Effector CD8-positive, alpha-beta T cell (primary cell): Measurements from ENCODE around the gene STX1B.
A peak's percentile ranks its signal among the peaks of the same experiment; 100 is the strongest.

Experiments used
- DNase-seq: peaks from one replicate; lab custom pipeline; 2025; lab: John Stamatoyannopoulos, UW

STX1B gene

GRCh38 chr16:30996324-30996984 is 14.0 kb downstream of the STX1B start:
- no peak for DNase-seq

DNA sequence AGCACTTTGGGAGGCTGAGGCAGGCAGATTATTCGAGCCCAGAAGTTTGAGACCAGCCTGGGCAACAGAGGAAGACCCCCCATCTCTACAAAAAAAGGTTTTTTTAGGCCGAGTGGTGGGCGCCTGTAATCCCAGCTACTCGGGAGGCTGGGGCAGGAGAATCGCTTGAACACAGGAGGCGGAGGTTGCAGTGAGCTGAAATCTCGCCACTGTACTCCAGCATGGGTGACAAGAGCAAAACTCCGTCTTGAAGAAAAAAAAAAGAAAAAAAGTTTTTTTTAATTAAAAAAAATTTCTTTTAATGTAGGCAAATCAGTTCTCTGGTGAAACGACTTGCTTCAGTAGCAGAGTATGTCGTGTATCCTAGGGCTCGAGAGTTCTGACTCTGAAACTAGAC is 14.5 kb downstream of the STX1B start:
- no peak for DNase-seq

DNA sequence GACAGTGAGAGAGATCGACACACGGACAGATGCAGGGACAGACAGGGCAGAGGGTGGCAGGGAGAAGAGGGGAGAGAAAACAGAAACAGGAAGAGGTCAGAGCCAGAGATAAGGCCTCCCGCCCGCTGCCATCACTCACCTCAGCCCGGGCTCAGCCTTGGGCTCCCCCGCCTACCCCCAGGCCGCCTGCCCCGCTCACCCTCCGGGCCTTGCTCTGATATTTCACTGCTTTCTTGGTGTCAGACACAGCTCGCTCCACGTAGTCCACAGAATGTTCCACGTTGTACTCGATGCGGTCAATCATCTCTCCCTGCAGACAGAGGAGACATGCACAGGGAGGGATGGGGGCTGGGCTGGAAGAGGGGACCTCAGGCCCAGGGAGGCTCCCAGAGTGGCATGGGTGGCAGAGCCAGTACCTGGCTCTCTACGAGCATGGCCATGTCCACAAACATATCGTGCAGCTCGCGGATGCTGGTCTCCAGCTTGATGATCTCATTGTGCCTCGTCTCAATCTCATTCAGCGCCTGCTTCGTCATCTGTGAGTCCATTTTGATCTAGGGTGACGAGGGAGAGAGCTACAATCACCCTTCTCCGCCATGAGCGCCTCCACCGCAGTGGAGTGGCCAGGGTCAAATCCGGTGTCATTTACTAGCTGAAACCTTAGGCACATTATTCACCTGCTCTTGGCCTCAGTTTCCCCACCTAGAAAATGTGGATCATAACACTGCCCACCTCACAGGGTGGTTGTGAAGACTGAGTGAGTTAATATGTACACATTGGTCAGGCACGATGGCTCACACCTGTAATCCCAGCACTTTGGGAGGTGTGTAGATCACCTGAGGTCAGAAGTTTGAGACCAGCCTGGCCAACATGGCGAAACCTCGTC is 17.3 kb downstream of the STX1B start:
- DNase-seq, result no peak

- no peak for DNase-seq
Measured at GRCh38 chr16:30992276-30992780, 18.1 kb downstream of the STX1B start.

DNA sequence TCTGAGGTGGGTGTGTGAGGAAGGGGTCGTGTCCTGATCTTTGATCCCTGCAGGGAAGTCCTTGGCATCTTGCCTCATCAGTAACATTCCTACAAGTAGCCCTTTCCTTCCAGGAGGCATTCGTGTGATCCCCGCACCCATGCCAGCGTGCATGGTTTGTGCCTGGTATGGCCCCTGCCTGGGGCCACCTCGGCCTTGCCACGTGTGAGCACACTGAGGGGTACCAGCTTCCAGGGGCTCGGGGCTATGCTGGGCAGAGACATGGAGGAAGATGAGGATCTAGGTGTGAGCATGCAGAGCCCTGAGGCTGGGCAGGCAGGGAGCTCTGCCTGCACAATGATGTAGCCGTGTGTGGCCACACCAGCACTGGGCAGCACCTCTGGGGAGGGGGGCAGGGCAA is 19.4 kb downstream of the STX1B start:
- no peak for DNase-seq

- no peak for DNase-seq
Measured at GRCh38 chr16:30990105-30990504, 20.3 kb downstream of the STX1B start.

GRCh38 chr16:30989469-30990047 is 20.9 kb downstream of the STX1B start:
- no peak for DNase-seq

- no peak for DNase-seq
Measured at GRCh38 chr16:30987581-30988190, 22.8 kb downstream of the STX1B start.

DNA sequence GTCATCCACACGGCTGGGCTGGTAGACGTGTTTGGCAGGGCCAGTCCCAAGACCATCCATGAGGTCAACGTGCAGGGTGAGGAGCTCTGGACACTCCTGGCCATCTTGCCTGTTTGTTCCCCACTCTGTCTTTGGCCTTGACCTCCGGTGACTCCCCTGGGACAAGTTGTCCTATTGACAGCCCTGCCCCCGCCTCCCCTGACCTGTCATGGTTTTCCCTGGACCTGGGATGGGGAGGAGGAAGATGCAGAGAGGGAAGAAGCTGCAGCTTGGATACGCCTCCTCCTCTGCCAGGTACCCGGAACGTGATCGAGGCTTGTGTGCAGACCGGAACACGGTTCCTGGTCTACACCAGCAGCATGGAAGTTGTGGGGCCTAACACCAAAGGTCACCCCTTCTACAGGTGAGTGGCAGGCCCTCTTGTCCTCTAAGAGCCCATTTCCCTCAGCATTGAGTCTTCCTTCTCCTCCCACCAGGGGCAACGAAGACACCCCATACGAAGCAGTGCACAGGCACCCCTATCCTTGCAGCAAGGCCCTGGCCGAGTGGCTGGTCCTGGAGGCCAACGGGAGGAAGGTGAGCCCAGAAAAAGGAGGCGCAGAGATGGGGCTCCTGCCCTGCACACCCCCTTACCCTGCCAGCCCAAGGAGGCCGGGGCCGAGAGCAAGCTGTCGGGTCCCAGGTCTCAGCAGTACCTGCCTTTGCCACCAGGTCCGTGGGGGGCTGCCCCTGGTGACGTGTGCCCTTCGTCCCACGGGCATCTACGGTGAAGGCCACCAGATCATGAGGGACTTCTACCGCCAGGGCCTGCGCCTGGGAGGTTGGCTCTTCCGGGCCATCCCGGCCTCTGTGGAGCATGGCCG is 24.1 kb downstream of the STX1B start:
- DNase-seq, result no peak

- DNase-seq, result no peak
Measured at GRCh38 chr16:30985401-30986128, 24.9 kb downstream of the STX1B start.

GRCh38 chr16:30984669-30985400 is 25.6 kb downstream of the STX1B start, which contains the start of gene HSD3B7:
Gene HSD3B7 (plus strand): TSS chr16:30985207. CDS start chr16:30985659, 452 bp downstream.
- DNase-seq, result peak; percentile 76

DNA sequence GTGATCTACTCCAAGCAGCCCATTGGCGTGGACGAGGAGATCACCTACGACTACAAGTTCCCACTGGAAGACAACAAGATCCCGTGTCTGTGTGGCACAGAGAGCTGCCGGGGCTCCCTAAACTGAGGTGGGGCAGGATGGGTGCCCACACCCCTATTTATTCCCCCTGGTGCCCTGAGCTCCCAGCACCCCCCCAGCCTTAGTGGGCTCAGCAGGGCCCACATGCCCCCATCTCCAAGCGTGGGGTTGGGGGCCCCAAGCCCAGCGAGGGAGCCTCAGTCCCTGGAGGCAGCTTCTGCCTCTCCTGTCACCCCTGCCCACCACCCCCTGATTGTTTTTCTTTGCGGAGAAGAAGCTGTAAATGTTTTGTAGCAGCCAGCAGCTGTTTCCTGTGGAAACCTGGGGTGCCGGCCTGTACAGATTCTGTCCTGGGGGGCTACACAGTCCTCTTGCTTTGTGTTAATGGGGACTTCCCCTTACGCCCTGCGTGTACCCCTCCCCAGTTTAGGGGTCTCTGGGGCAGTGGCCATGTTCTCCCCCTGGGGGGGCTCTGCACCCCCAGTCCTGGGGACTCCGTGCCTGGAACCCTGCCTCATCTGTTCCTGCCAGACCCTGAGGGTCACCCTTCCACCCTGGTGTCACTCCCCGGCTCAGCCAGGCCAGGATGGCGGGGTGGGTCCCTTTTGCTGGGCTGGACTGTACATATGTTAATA is 26.4 kb downstream of the STX1B start:
- DNase-seq, result no peak

GRCh38 chr16:30983289-30983889 is 27.0 kb downstream of the STX1B start:
- no peak for DNase-seq

DNA sequence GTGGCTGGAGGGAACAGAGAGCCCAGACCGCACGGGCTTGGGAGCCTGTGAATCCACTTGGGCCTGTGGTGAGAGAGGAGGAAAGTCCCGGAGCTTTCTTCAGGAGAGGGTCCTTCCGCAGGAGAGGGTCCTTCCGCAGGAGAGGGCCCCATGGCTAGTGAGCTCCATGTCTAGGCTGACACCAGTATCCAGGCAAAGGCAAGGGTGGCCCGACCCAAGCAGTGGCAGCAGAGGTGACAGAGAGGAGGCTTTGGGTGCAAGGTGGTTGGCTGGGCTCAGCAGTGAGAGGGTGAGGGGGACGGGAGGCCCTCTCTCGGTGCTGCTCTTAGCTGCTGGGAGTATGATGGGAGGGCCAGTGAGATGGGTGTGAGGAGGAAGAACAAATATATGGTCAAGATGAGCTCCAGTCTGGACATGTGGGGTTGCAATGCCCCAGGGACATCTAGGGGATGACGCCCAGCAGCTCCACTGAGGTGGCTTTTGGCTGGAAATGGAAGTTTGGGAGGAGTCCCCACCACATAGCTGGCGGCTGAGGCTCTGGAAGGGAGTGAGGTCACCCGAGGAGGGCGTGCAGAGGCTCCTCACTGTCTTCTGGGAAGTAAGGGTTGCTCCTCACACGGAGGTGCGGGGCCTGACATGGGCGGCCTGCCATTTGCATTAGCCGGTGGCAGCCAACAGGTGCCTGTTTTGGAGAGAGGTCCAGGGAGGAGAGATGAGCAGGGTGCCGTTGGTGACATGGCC is 27.7 kb downstream of the STX1B start:
- no peak for DNase-seq

- no peak for DNase-seq
Measured at GRCh38 chr16:30980959-30981358, 29.5 kb downstream of the STX1B start.

GRCh38 chr16:30980434-30980833 is 30.0 kb downstream of the STX1B start:
- DNase-seq, result no peak

GRCh38 chr16:30980023-30980371 is 30.4 kb downstream of the STX1B start:
- no peak for DNase-seq
